Measurements from ENCODE around the gene FAR1.

DNA sequence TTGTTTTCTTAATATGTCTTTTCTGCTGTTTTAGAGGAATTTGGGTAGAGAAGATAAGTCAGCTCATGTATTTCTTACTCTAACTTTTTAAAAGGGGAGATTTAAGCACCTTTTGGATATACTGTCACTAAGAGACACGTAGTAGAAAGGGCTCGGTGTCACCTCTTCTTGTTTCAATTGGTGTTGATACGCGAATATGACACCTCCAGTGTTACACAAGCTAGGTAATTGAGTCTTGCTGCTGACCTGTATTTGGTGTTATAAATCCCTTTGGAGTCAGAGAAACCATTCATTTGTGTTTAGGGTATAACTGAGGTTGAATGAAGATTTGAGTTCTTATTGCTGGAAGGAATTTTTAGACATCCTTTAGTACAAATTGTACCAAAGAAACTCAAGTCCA is 25.6 kb downstream of the FAR1 start:
- no peak for TF ChIP-seq CTCF (IDR thresholded peaks at IDR 0.05; ENCODE audit: insufficient read depth, low read length, poor library complexity, severe bottlenecking)
- no peak for TF ChIP-seq EZH2phosphoT487 (conservative IDR thresholded peaks at IDR 0.05; ENCODE audit: low read length)
